Adrenal gland (tissue), 5 donors: ENCODE results near the gene SRRM1.

Experiments
- POLR2A ChIP-seq, 2 donors: fragments of 450-650 bp; IDR thresholded peaks; one replicate each; pipeline ENCODE4 v1.6.1; 2017; ENCODE audit warnings: antibody characterized with exemption in 2 of 2, mild to moderate bottlenecking in 2 of 2, moderate library complexity in 1 of 2
- TF ChIP-seq, protein P1 (sequence below), 6 experiments: fragments of 450-650 bp in 4 of 6; fragments of 200-600 bp in 2 of 6; sonication (generic) in 1 of 6; IDR thresholded peaks; 1 replicate in 5 of 6; 2 replicates in 1 of 6; pipeline versions ENCODE4 v1.5.1 to v1.8.0; 2016 to 2021; ENCODE audit warnings: antibody characterized with exemption in 6 of 6, mild to moderate bottlenecking in 2 of 6, moderate library complexity in 1 of 6
- donor health status: DM: no; HTN: no; CAD: no.

DNA sequence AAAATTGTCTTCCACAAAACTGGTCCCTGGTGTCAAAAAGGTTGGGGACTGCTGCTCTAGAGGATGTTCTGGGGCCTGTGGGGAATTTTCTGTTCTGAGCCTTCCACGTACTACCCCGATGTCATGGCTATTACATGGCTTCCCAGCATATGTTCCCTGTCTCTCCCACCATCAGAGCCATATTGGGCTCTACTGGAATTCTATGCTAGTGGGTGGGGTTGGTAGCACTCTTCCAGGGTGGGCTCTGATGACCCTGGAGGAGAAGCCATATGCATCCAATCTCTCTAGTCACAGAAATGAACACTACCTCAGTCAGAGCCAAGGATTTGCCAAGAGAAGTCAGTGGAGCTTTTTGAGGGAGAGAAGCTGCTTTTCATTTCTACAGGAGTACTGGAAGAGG lies 47.9 kb downstream of the SRRM1 start:
- TF ChIP-seq, protein P1, sequence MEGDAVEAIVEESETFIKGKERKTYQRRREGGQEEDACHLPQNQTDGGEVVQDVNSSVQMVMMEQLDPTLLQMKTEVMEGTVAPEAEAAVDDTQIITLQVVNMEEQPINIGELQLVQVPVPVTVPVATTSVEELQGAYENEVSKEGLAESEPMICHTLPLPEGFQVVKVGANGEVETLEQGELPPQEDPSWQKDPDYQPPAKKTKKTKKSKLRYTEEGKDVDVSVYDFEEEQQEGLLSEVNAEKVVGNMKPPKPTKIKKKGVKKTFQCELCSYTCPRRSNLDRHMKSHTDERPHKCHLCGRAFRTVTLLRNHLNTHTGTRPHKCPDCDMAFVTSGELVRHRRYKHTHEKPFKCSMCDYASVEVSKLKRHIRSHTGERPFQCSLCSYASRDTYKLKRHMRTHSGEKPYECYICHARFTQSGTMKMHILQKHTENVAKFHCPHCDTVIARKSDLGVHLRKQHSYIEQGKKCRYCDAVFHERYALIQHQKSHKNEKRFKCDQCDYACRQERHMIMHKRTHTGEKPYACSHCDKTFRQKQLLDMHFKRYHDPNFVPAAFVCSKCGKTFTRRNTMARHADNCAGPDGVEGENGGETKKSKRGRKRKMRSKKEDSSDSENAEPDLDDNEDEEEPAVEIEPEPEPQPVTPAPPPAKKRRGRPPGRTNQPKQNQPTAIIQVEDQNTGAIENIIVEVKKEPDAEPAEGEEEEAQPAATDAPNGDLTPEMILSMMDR (IDR thresholded peaks at IDR 0.05): no peak
- no peak for TF ChIP-seq POLR2A (IDR thresholded peaks at IDR 0.05)
